ENCODE data around the gene MOGAT1. TPM values are rescaled to one million over a fixed set of nuclear protein-coding genes. Genes with fewer than 3 reads are reported as not detected.

MOGAT1 gene
- total and polyA plus RNA-seq, 2 of the 13 experiments (the other 11 are each of a cell fraction or from before 2014, with no cell fraction given): 0.98 to 4.3 TPM

- no peak for TF ChIP-seq ZNF407 (CRISPR knock-in tag; IDR thresholded peaks at IDR 0.05; ENCODE audit: not compliant biosample characterization)
- no peak for TF ChIP-seq BATF2 (CRISPR knock-in tag; IDR thresholded peaks at IDR 0.05)
- no peak for TF ChIP-seq ZNF253 (CRISPR knock-in tag; IDR thresholded peaks at IDR 0.05; ENCODE audit: borderline replicate concordance)
- 0 out of 2 replicates have a peak, but pooled peaks have one; percentile 2 for TF ChIP-seq ATF5 (CRISPR knock-in tag; IDR thresholded peaks at IDR 0.05; ENCODE audit: low read depth)
- no peak for TF ChIP-seq ZNF274 (CRISPR knock-in tag; IDR thresholded peaks at IDR 0.05)
- no peak; the same call in 1 of the 2 replicates for TF ChIP-seq NR2C2 (CRISPR knock-in tag; IDR thresholded peaks at IDR 0.05; ENCODE audit: borderline replicate concordance)
- TF ChIP-seq PCBP2 (optimal IDR thresholded peaks at IDR 0.05; ENCODE audit: low read depth, low read length, poor library complexity, severe bottlenecking): peak; percentile 53
- no peak for TF ChIP-seq FOXC1 (CRISPR knock-in tag; IDR thresholded peaks at IDR 0.05; ENCODE audit: borderline replicate concordance)
- TF ChIP-seq KDM6A (CRISPR knock-in tag; IDR thresholded peaks at IDR 0.05; ENCODE audit: low read depth): 0 out of 2 replicates have a peak, but pooled peaks have one; percentile 10
- no peak for TF ChIP-seq SKIL (CRISPR knock-in tag; IDR thresholded peaks at IDR 0.05; ENCODE audit: borderline replicate concordance)
- no peak for TF ChIP-seq SUZ12 (IDR thresholded peaks at IDR 0.05; ENCODE audit: low read depth, low read length)
- no peak for TF ChIP-seq HNRNPL (IDR thresholded peaks at IDR 0.05; ENCODE audit: low read depth, low read length)
These were observed 1.0 kb upstream of the MOGAT1 start (continued) for GRCh38 chr2:222670191-222671038.

Measured in HepG2 (cell line).